ENCODE data around the gene BDNF. TPM values are rescaled to one million over a fixed set of nuclear protein-coding genes. Genes with fewer than 3 reads are reported as not detected.

BDNF gene
- polyA plus RNA-seq, 1 experiment, result 47.4 TPM

- peaks cover 4% of the 10 kb centered on the region for H3K36me3 ChIP-seq (ENCODE audit: control insufficient read depth, insufficient read depth, low read length)
- TF ChIP-seq, protein P1, sequence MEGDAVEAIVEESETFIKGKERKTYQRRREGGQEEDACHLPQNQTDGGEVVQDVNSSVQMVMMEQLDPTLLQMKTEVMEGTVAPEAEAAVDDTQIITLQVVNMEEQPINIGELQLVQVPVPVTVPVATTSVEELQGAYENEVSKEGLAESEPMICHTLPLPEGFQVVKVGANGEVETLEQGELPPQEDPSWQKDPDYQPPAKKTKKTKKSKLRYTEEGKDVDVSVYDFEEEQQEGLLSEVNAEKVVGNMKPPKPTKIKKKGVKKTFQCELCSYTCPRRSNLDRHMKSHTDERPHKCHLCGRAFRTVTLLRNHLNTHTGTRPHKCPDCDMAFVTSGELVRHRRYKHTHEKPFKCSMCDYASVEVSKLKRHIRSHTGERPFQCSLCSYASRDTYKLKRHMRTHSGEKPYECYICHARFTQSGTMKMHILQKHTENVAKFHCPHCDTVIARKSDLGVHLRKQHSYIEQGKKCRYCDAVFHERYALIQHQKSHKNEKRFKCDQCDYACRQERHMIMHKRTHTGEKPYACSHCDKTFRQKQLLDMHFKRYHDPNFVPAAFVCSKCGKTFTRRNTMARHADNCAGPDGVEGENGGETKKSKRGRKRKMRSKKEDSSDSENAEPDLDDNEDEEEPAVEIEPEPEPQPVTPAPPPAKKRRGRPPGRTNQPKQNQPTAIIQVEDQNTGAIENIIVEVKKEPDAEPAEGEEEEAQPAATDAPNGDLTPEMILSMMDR (IDR thresholded peaks at IDR 0.05; ENCODE audit: insufficient read depth, low read depth, low read length), result no peak
- no peak overlapping the region for H3K4me3 ChIP-seq (ENCODE audit: low read depth, low read length)
- no peaks in the 10 kb centered on the region for H3K27me3 ChIP-seq (ENCODE audit: control insufficient read depth, insufficient read depth, low read length)
- DNase-seq (ENCODE audit: low read depth), result no peak
- POLR2A ChIA-PET, result no interaction called here
- CTCF ChIA-PET, result interaction anchor here (1.0 kb wide), 2 partner anchors 14 to 26 kb away, joined by 3 read pairs; no protein-coding TSS in a partner anchor
Measured at GRCh38 chr11:27651711-27652110, 48.5 kb downstream of the BDNF start.

DNA sequence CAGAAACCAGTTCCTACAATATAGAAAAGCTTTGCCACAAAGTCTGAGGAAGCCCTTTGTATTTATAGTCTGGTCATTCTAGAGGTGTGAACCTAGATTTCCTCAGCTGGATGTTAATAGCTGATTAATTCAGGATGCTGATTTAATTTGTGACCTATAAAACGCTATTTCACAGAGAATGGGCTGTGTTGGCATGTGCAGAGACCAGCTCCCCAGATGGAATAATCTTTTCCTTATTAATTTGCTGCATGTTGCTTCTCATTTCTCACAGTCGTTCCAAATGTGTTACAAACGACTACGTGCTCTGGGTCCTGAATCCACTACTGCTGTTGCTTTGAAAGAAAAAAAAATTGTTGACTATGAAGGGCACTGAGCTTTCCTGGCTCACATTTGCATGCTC lies 49.3 kb downstream of the BDNF start:
- no peaks in the 10 kb centered on the region for H3K27me3 ChIP-seq (ENCODE audit: control insufficient read depth, insufficient read depth, low read length)
- POLR2A ChIA-PET, result no interaction called here
- CTCF ChIA-PET, result interaction anchor here (0.7 kb wide), 1 partner anchor 12 kb away, joined by 3 read pairs; no protein-coding TSS in a partner anchor
- no peaks in the 10 kb centered on the region for H3K36me3 ChIP-seq (ENCODE audit: control insufficient read depth, insufficient read depth, low read length)
- TF ChIP-seq, protein P1 (IDR thresholded peaks at IDR 0.05; ENCODE audit: insufficient read depth, low read depth, low read length), result no peak
- DNase-seq (ENCODE audit: low read depth), result no peak
- H3K4me3 ChIP-seq (ENCODE audit: low read depth, low read length), result no peak overlapping the region

- CTCF ChIA-PET, result no interaction called here
- H3K27me3 ChIP-seq (ENCODE audit: control insufficient read depth, insufficient read depth, low read length), result no peaks in the 10 kb centered on the region
- no peaks in the 10 kb centered on the region for H3K36me3 ChIP-seq (ENCODE audit: control insufficient read depth, insufficient read depth, low read length)
- H3K4me3 ChIP-seq (ENCODE audit: low read depth, low read length), result no peak overlapping the region
- DNase-seq (ENCODE audit: low read depth), result no peak
- TF ChIP-seq, protein P1 (IDR thresholded peaks at IDR 0.05; ENCODE audit: insufficient read depth, low read depth, low read length), result no peak
- POLR2A ChIA-PET, result no interaction called here
Measured at GRCh38 chr11:27649800-27650199, 50.5 kb downstream of the BDNF start.

DNA sequence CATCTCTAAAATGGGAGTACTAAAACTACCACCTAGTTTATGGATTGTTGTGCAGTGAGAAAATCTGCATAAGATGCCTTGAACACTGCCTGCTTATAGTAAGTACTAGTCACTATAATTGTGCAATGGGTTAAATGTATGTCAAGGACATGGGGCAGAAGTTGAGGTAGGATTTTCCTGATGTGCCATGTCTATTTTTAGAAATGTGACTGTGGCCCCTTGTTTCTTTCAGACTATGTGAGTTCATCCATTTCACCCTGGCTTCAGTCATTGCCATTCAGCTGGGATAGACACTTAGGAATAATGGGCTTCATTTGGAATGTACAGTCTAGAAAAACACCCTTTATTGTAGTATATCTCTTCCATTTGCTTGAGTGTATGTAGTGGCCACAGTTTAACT lies 51.4 kb downstream of the BDNF start:
- POLR2A ChIA-PET, result no interaction called here

GRCh38 chr11:27646051-27646818 lies 54.0 kb downstream of the BDNF start:
- DNase-seq (ENCODE audit: low read depth), result no peak
- H3K27me3 ChIP-seq (ENCODE audit: control insufficient read depth, insufficient read depth, low read length), result no peaks in the 10 kb centered on the region
- CTCF ChIA-PET, result no interaction called here
- TF ChIP-seq, protein P1 (IDR thresholded peaks at IDR 0.05; ENCODE audit: insufficient read depth, low read depth, low read length), result no peak
- POLR2A ChIA-PET, result no interaction called here
- H3K36me3 ChIP-seq (ENCODE audit: control insufficient read depth, insufficient read depth, low read length), result no peaks in the 10 kb centered on the region
- H3K4me3 ChIP-seq (ENCODE audit: low read depth, low read length), result no peak overlapping the region

More for the DNA sequence above, 51.4 kb downstream of the BDNF start:
- TF ChIP-seq, protein P1 (IDR thresholded peaks at IDR 0.05; ENCODE audit: insufficient read depth, low read depth, low read length), result no peak
- no peak for DNase-seq (ENCODE audit: low read depth)
- CTCF ChIA-PET, result interaction anchor here (1.0 kb wide), 1 partner anchor 149 kb away, joined by 3 read pairs; no protein-coding TSS in a partner anchor
- Histone ChIP-seq H3K36me3 (ENCODE audit: control insufficient read depth, insufficient read depth, low read length) (no peaks in the 10 kb centered on the region), H3K4me3 (ENCODE audit: low read depth, low read length) (no peak overlapping the region), H3K27me3 (ENCODE audit: control insufficient read depth, insufficient read depth, low read length) (no peaks in the 10 kb centered on the region)
